ENCODE measurements around the gene KCNA3.

GRCh38 chr1:110636149-110636935 lies 38.4 kb downstream of the KCNA3 start:
- TF ChIP-seq, protein P1, sequence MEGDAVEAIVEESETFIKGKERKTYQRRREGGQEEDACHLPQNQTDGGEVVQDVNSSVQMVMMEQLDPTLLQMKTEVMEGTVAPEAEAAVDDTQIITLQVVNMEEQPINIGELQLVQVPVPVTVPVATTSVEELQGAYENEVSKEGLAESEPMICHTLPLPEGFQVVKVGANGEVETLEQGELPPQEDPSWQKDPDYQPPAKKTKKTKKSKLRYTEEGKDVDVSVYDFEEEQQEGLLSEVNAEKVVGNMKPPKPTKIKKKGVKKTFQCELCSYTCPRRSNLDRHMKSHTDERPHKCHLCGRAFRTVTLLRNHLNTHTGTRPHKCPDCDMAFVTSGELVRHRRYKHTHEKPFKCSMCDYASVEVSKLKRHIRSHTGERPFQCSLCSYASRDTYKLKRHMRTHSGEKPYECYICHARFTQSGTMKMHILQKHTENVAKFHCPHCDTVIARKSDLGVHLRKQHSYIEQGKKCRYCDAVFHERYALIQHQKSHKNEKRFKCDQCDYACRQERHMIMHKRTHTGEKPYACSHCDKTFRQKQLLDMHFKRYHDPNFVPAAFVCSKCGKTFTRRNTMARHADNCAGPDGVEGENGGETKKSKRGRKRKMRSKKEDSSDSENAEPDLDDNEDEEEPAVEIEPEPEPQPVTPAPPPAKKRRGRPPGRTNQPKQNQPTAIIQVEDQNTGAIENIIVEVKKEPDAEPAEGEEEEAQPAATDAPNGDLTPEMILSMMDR (IDR thresholded peaks at IDR 0.05) = no peak
- no peak for TF ChIP-seq EP300 (IDR thresholded peaks at IDR 0.05)
- TF ChIP-seq POLR2A (IDR thresholded peaks at IDR 0.05) = no peak

Measured in stomach (tissue), 4 donors.